SW 1271 (cell line): Measurements from ENCODE around the gene HIVEP2.

ENCODE experiments used
- DNase-seq, 2 experiments: peaks; one replicate each; lab custom pipeline; 2025; lab: John Stamatoyannopoulos, UW

The HIVEP2 gene

GRCh38 chr6:142702501-142703460 is 242.2 kb downstream of the HIVEP2 start:
- DNase-seq = no peak
